GM18867 (cell line): ENCODE measurements around the gene SPATA2.
"Not testable (repeated sequence)": the region's sequence is repeated elsewhere in the genome, so short reads cannot be mapped to it uniquely, and the experiment has no call there.

Source experiments
- ATAC-seq: cut with Tn5 transposase; IDR thresholded peaks from one replicate; pipeline ENCODE4 v1.9.1; 2021; ENCODE audit warnings: mild to moderate bottlenecking, moderate library complexity; ENCODE audit not compliant: unreplicated experiment

Gene SPATA2

GRCh38 chr20:49904440-49905214, 10.7 kb downstream of the SPATA2 start:
- ATAC-seq, result no peak

GRCh38 chr20:49901588-49901987, 13.7 kb downstream of the SPATA2 start:
- no peak for ATAC-seq

- ATAC-seq, result no peak
Observed at GRCh38 chr20:49899541-49900383, 15.6 kb downstream of the SPATA2 start.

- ATAC-seq, result no peak
Observed at GRCh38 chr20:49896204-49896603, 19.1 kb downstream of the SPATA2 start.

- not testable (repeated sequence) for ATAC-seq
Observed at GRCh38 chr20:49895474-49896093, 19.7 kb downstream of the SPATA2 start.

- no peak for ATAC-seq
Observed at GRCh38 chr20:49894073-49894470, 21.3 kb downstream of the SPATA2 start.

- no peak for ATAC-seq
Observed at GRCh38 chr20:49893242-49894072, 21.9 kb downstream of the SPATA2 start.

GRCh38 chr20:49892817-49893216, 22.5 kb downstream of the SPATA2 start:
- ATAC-seq, result no peak

GRCh38 chr20:49892260-49892659, 23.1 kb downstream of the SPATA2 start:
- ATAC-seq, result no peak

GRCh38 chr20:49891476-49892110, 23.7 kb downstream of the SPATA2 start:
- no peak for ATAC-seq

GRCh38 chr20:49890471-49891361, 24.6 kb downstream of the SPATA2 start:
- no peak for ATAC-seq

GRCh38 chr20:49889935-49890333, 25.4 kb downstream of the SPATA2 start:
- no peak for ATAC-seq

GRCh38 chr20:49889001-49889934, 26.1 kb downstream of the SPATA2 start:
- no peak for ATAC-seq

GRCh38 chr20:49888212-49889000, 26.9 kb downstream of the SPATA2 start:
- no peak for ATAC-seq

GRCh38 chr20:49887251-49888211, 27.8 kb downstream of the SPATA2 start:
- ATAC-seq, result no peak

GRCh38 chr20:49886571-49887213, 28.6 kb downstream of the SPATA2 start:
- no peak for ATAC-seq
